ENCODE measurements around the gene ZC3H12C. TPM values are rescaled to one million over a fixed set of nuclear protein-coding genes. Genes with fewer than 3 reads are reported as not detected.
A peak's percentile ranks its signal among the peaks of the same experiment; 100 is the strongest.
"Not testable (repeated sequence)": the region's sequence is repeated elsewhere in the genome, so short reads cannot be mapped to it uniquely, and the experiment has no call there.

ZC3H12C gene
- total RNA-seq, 1 experiment from 2014 or later = 3.1 TPM

DNA sequence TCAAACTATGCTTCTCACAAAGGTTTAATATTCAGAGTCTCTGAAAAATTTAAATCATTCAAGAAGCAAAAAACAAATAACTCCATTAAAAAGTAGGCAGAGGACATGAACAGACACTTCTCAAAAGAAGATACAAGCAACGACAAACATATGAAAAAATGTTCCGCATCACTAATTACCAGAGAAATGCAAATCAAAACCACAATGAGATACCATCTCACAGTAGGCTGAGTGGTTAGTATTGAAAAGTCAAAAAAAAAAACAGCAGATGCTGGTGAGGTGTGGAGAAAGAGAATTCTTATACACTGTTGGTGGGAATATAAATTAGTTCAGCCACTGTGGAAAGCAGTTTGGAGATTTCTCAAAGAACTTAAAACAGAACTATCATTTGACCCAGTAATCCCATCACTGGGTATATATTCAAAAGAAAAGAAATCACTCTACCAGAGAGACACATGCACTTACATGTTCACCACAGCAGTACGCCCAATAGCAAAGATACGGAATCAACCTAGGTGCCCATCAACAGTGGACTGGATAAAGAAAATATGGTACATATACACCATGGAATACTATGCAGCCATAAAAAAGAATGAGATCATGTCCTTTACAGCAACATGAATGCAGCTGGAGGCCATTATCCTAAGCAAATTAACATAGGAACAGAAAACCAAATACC, 99.6 kb downstream of the ZC3H12C start:
- peak; percentile 67 for DNase-seq (ENCODE audit: low read depth)
- in situ Hi-C loops (cut with HindIII; ENCODE audit: low pct_unique_long_range_greater_than_20kb, low sequenced_read_pairs) = not testable (repeated sequence)

DNA sequence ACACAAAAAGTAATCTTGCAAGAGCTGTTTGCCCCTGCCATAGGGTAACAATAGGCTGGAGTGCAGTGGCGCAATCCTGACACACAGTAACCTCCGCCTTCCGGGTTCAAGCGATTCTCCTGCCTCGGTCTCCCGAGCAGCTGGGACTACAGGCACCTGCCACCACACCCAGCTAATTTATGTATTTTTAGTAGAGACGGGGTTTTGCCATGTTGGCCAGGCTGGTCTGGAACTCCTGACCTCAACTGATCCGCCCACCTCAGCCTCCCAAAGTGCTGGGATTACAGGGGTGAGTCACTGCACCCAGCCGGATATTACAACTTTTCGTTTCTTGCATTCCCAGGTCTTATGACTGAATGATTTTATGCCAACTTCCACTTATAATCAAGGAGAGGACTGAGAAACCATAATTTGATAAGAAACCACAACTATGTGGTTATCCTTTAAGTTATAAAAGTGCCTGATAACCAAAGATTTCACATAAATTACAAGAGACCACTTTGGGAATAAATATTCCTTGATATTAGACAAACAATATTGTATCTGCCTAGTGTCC, 101.1 kb downstream of the ZC3H12C start:
- in situ Hi-C loops (cut with HindIII; ENCODE audit: low pct_unique_long_range_greater_than_20kb, low sequenced_read_pairs) = not testable (repeated sequence)
- peak; percentile 92 for DNase-seq (ENCODE audit: low read depth)

DNA sequence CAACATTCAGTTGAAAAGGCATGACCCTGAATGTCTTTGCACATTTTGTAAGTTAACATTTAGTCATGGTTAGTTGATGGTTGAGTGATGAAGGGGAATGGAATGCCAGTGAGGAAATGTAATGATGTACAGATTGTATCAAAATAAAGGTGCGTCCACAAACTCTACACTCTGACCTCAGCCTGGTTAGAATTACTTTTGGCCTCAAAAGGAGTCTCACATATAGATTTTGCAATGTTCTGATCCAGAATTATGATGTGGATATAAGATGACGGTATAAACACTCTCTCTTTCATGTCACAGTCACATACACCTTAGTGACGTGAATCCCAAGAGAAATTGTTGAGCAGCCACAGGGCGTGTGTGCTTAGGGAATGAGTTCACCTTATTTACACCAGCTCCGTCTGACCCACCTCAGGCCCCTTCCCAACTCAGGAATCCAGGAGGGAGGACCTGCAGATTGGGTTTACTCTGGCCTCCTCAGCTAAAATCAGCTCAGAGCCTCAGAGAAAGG, 103.1 kb downstream of the ZC3H12C start:
- DNase-seq (ENCODE audit: low read depth) = peak; percentile 88
- in situ Hi-C loops (cut with HindIII; ENCODE audit: low pct_unique_long_range_greater_than_20kb, low sequenced_read_pairs) = no loop called here

DNA sequence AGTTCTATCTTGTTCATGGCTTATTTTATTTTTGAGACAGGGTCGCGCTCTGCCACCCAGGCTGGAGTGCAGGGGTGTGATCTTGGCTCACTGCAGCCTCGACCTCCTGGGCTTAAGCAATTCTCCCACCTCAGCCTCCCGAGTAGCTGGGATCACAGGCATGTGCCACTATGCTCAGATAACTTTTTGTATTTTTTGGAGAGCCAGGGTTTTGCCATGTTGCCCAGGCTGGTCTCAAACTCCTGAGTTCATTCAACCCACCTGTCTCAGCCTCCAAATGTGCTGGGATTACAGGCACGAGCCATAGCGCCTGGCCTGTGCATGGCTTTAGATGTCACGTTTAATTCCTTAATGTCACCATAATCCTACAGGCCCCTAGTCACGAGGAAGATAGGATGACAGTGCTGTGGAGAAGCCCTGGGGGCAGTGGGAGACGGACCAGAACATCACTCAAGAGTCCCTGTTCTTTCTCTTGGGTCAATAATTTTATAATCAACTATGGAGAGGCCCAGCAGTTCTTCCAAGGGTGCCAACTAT, 103.8 kb downstream of the ZC3H12C start:
- no peak for DNase-seq (ENCODE audit: low read depth)
- in situ Hi-C loops (cut with HindIII; ENCODE audit: low pct_unique_long_range_greater_than_20kb, low sequenced_read_pairs) = no loop called here

DNA sequence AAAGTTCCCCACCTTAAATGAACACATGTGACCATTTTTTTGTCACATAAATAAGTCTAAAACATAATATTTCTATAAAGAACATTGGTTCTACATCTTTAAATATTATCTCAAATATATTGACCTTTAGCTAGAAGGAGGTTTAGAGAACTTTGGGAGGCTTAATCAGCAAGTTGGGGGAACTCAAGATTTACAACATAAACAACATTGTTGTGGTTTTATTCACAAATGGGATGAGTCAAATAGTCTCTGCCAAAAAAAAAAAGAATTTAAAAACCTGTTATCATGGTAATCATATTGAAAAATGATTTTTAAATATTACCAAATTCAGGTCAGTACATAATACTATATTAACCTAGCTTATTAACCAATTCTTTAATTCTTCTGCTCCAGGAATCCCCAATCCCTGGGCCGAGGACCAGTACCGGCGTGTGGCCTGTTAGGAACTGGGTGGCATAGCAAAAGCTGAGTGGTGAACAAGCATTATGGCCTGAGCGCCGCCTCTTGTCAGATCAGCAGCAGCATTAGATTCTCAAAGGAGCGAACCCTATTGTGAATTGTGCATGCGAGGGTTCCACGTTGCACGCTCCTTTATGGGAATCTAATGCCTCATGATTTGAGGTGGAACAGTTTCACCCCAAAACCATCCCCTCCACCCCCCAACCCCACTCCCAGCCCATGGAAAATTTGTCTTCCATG, 105.0 kb downstream of the ZC3H12C start:
- DNase-seq (ENCODE audit: low read depth) = no peak
- in situ Hi-C loops (cut with HindIII; ENCODE audit: low pct_unique_long_range_greater_than_20kb, low sequenced_read_pairs) = no loop called here

DNA sequence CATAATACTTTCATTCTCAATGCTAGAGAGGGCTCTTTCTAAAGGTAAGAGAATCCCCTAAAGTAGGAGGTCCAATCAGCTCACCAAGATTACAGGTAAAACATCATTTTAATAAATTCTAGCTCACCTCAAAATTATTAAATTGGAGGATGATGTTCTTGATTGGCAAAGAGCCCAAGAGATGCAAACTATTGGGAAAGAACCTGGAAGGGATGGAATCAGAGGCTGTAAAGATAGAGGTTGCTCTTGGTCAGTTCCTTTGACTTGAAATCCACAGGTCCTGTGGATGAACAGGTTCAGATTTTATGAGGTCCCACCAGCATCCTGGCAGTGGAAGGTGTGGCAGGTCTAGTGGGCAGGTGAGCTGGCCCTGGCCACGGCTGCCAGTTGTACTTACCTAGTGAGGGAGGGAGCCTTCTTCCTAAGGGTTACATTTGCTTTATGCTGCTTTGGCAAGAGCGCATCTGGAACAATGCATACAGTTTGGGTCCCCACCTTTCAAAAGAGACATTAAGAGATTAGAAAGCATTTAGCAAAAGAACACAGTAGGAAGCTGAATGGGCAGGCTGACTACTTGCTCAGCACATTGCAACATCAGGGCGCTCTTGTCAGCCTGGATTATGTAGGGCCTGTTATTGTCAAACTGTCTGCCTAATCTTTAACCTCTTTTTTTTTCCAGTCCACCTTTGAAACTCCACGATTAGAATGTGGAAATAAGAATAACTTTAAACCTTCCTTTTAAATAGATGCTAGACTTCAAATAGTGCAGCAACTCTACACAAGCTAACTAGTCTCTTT, 106.2 kb downstream of the ZC3H12C start:
- in situ Hi-C loops (cut with HindIII; ENCODE audit: low pct_unique_long_range_greater_than_20kb, low sequenced_read_pairs) = no loop called here

DNA sequence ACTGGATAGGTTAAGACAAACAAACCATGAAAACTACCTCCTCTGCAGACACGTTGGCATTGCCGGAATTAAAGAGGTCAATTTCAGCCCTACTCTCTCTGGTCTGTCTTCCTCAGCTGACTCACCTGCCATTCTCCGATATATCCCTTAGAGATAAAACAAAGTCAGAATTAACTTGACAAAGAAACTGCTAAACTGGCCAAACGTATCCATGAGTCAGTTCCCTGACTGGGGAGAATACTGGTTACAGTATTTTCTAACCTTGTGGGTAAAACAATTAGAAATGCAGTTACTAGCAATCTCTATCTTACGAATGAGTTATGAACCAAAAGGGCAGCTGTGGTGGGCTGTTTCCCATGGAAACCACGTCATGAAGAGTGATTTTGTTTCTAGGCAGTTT, 107.0 kb downstream of the ZC3H12C start:
- peak; percentile 77 for DNase-seq (ENCODE audit: low read depth)
- in situ Hi-C loops (cut with HindIII; ENCODE audit: low pct_unique_long_range_greater_than_20kb, low sequenced_read_pairs) = no loop called here

More for the DNA sequence above, 106.2 kb downstream of the ZC3H12C start:
- DNase-seq (ENCODE audit: low read depth) = no peak

DNA sequence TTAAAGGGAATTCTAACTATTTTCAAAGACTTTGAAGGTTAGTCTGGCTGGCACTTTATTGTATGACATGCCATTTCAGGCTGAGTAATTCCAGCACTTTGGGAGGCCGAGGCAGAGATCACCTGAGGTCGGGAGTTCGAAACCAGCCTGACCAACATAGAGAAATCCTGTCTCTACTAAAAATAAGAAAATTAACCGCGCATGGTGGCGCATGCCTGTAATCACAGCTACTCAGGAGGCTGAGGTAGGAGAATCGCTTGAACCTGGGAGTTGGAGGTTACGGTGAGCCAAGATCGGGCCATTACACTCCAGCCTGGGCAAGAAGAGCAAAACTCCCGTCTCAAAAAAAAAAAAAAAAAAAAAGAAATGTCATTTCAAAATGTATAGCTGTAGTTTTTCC, 107.6 kb downstream of the ZC3H12C start:
- DNase-seq (ENCODE audit: low read depth) = no peak
- in situ Hi-C loops (cut with HindIII; ENCODE audit: low pct_unique_long_range_greater_than_20kb, low sequenced_read_pairs) = no loop called here

DNA sequence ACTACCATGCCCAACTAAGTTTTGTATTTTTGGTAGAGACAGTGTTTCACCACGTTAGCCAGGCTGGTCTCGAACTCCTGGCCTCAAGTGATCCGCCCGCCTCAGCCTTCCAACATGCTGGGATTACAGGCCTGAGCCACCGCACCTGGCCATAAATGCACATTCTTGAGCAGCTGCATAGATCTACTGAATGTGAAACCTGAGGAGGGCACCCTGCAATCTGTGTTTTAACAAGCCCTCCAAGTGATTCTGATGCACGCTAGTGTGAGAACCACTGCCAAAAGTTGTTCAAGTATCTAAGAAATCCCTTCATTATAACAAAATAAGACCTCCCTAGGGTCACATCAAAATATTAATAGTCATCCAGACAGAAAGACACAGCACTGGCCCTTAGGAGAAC, 113.9 kb downstream of the ZC3H12C start:
- DNase-seq (ENCODE audit: low read depth) = no peak
- in situ Hi-C loops (cut with HindIII; ENCODE audit: low pct_unique_long_range_greater_than_20kb, low sequenced_read_pairs) = no loop called here

DNA sequence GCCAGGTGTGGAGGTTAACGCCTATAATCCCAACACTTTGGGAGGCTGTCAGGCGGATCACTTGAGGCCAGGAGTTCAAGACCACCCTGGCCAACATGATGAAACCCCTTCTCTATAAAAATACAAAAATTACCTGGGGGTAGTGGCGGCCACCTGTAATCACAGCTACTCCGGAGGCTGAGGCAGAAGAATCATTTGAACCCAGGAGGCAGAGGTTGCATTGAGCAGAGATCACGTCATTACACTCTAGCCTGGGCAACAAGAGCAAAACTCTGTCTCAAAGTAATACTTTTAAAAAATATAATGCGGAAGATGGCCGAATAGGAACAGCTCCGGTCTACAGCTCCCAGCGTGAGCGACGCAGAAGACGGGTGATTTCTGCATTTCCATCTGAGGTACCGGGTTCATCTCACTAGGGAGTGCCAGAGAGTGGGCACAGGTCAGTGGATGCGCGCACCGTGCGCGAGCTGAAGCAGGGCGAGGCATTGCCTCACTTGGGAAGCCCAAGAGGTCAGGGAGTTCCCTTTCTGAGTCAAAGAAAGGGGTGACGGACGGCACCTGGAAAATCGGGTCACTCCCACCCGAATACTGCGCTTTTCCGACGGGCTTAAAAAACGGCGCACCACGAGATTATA, 115.6 kb downstream of the ZC3H12C start:
- in situ Hi-C loops (cut with HindIII; ENCODE audit: low pct_unique_long_range_greater_than_20kb, low sequenced_read_pairs); DNase-seq (ENCODE audit: low read depth): not testable (repeated sequence)

DNA sequence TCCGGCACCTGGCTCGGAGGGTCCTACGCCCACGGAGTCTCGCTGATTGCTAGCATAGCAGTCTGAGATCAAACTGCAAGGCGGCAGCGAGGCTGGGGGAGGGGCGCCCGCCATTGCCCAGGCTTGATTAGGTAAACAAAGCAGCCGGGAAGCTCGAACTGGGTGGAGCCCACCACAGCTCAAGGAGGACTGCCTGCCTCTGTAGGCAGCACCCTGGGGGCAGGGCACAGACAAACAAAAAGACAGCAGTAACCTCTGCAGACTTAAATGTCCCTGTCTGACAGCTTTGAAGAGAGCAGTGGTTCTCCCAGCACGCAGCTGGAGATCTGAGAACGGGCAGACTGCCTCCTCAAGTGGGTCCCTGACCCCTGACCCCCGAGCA, 116.1 kb downstream of the ZC3H12C start:
- in situ Hi-C loops (cut with HindIII; ENCODE audit: low pct_unique_long_range_greater_than_20kb, low sequenced_read_pairs); DNase-seq (ENCODE audit: low read depth): not testable (repeated sequence)

DNA sequence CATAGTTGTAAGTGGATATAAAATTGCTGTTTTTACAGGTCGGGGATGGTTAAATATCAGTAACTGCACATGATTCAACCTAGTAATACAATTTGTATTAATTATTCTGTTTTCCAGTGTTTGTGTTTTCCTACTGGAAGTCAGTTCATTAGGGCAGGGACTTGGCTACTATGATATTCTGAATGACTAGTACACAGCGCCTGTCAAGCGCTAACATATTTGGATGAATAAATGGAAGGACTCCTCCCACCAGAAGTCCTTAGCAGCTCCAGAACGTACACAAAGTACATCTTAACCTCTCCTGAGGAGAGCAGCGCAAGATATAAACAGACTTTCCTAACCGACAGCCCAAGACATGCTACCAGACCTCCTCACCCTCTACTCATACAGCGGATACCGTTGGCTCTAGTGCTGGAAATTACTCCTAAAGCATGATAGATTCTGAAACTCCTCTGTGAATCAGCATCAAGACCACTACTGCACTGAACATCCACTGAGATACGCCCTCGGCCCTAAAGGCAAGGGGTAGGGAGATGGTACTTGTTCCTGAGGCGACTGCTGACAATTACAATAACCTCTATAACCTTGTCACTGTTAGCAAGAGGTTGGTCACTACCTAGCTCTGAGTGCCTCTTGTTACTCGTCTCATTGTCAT, 124.2 kb downstream of the ZC3H12C start:
- in situ Hi-C loops (cut with HindIII; ENCODE audit: low pct_unique_long_range_greater_than_20kb, low sequenced_read_pairs) = no loop called here
- DNase-seq (ENCODE audit: low read depth) = no peak

DNA sequence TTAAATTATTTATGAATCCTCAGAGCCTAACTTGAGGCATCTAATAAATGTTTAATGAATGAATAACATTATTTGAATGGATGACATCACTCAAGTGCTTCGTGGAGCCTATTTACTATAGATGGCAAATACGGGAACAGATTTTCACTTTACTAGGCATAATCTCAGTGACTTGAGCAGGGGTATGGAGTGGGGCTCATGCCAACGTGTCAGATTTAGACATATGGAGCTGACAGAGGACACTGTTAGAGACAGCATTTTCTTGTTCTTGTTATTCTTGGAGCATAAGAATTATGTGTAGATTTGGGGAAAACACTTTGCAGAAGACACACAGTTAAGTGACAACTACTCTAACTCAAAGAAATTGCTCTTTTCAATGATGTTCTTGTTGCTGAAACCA, 124.7 kb downstream of the ZC3H12C start:
- no peak for DNase-seq (ENCODE audit: low read depth)
- in situ Hi-C loops (cut with HindIII; ENCODE audit: low pct_unique_long_range_greater_than_20kb, low sequenced_read_pairs) = no loop called here

DNA sequence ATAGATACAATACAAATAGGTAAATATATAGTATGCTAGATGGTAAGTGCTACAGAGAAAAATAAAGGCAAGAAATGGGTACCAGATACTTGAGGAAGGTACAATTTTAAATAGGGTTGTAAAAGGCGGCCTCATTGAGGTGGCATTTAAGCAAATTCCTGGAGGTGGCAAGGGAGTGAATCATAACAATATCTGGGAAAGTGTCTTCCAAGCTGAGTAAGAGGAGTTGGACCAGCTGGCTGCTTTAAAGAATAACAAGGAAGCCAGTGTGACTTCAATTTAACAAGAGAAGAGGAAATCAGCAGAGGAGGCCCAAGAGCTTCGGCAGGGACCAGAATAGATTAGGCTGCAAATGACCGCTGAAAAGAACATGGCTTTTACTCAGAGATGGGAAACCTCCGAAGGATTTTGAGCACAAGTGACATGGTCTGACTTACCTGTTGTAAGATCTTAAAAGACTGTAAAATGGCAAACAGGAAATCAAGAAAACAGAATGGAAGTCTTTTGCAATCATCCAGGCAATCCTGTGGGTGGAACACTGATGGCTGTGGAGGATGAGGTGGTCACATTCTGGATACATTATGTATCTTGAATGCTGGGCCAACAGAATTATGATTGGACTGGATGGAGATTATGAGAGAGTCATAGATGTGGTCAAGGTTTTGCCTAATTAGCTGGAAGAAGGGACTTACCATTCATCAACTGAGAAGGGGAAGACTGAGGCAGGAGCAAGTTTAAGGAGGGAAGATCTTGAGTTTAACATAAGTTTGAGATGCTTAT, 126.0 kb downstream of the ZC3H12C start:
- DNase-seq (ENCODE audit: low read depth) = no peak
- in situ Hi-C loops (cut with HindIII; ENCODE audit: low pct_unique_long_range_greater_than_20kb, low sequenced_read_pairs) = no loop called here

Data from Caki2 (cell line).